DMS53 treated with DMSO at 0.1 percent for 48 hours (cell line): ENCODE data around the gene BTBD9.
"Not testable (repeated sequence)": the region's sequence is repeated elsewhere in the genome, so short reads cannot be mapped to it uniquely, and the experiment has no call there.

Source experiments
- DNase-seq: peaks from one replicate; lab custom pipeline; 2025; ENCODE audit not compliant: unreplicated experiment; lab: John Stamatoyannopoulos, UW

Gene BTBD9

GRCh38 chr6:38649744-38650143 is 10.0 kb upstream of the BTBD9 start:
- DNase-seq = no peak

GRCh38 chr6:38648629-38649028 is 8.9 kb upstream of the BTBD9 start:
- no peak for DNase-seq

GRCh38 chr6:38646166-38646878 is 6.6 kb upstream of the BTBD9 start:
- no peak for DNase-seq

- DNase-seq = no peak
Measured at GRCh38 chr6:38644951-38645350, 5.2 kb upstream of the BTBD9 start.

DNA sequence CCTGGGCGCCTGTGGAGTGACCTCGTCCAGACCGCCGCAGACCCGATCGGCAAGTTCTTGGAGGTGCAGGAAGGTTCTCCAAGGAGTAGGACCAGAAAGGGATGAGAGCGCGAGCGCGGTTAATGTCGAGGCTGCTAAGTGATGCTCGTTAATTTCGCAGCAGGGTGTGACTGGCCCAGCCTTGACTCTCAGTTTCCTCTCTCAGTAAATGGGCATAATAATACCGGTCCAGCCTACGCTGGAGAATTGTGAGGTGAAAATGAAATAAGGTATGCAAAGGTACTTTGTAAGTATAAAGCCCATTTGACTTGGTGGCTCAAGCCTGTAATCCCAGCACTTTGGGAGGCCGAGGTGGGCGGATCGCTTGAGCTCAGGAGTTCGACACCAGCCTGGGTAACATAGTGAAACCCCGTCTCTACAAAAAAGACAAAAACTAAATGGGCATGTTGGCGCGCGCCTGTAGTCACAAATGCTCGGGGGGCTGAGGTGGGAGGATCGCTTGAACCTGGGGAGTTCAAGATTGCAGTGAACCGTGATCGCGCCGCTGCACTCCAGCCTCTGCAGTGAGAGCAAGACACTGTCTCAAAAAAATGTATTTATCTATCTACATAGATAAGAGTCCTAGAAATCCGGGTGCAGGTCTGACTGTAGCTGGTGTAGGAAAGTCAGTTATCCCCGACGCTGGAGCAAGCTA is 634 bp upstream of the BTBD9 start:
- no peak for DNase-seq

DNA sequence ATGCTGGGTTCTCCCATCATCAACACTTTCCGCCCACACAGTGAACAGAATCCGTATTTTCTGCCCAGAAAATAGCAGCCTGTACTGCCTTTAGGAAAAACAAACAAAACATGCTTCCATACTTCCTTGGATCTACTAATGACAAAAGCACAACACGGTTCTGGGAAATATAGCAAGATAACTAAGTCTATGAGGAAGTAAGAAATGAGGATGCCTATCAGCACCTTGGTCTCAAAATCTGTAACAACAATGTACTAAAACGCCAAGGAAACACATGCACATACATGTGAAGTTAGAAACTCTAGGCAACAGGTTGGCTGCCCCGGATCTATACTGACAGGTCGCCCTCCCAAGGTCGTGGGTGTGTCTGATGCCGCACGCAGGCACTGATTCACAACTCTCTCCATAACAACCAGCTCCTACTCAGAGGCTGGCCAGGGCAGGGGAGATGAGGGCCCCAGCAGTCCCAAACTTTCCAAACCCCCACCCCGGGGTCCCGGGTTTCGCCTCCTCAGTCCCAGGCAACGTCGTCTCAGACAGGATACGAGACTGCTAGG is 710 bp downstream of the BTBD9 start:
- DNase-seq = no peak

GRCh38 chr6:38637756-38638155 is 2.0 kb downstream of the BTBD9 start:
- DNase-seq = no peak

GRCh38 chr6:38636027-38636426 is 3.7 kb downstream of the BTBD9 start:
- DNase-seq = no peak

- DNase-seq = no peak
Measured at GRCh38 chr6:38634518-38634917, 5.2 kb downstream of the BTBD9 start.

DNA sequence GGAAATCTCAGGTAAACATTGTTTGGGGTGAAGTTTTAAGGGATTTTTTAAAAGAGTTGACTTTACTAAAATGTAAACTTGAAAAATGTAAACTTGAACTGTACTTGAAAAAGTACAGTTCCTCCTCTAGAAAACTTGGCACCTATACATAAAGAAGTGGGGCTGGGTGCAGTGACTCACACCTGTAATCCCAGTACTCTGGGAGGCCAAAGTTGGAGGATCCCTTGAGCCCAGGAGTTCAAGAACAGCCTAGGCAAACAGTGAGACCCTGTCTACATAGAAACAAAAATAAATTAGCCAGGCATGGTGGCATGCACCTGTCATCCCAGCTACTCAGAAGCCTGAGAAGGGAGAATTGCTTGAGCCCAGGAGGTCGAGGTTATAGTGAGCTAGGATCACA is 7.2 kb downstream of the BTBD9 start:
- DNase-seq = no peak

DNA sequence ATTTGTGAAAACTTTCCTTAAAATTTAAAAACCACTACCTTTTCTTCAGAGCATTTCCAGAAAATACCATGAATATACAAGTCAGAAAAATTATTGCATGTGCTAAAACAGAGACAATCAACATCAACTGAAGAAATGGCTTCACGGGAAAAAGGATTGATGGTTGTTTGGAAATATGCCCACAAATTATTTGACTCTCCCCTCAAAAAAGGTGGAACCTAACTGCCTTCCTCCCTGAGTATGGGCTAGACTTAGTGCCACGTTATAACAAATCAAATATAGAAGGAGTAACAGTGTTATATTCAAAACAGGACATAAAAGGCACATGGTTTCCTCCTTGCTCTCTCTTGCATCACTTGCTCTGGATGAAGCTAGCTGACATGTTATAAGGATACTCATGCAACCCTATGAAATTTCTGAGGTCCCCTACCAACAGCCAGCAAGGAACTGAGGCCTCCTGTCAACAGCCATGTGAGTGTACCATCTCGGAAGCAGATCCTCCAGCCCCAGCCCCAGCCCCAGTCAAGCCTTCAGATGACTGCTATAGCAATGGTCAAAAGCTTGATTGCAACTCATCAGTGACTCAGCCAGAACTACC is 8.4 kb downstream of the BTBD9 start:
- DNase-seq = no peak

DNA sequence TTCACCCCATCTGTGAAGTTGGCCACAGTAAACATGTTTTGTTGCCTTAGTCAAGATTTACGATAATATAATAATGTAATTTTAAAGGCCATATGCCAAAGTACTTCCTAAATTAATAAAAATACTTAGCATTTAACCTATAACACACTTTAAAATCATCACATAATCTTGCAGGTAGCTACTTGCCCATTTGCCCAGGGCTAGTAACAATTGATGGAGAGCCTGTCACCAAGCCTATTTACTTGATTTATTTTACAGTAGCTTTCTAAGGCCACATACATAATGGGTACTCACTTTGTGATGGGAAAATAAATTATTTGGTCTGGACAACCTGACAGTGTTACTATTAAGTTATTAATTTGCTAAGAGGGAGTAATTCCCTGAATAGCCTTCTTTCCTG is 14.5 kb downstream of the BTBD9 start:
- DNase-seq = no peak

DNA sequence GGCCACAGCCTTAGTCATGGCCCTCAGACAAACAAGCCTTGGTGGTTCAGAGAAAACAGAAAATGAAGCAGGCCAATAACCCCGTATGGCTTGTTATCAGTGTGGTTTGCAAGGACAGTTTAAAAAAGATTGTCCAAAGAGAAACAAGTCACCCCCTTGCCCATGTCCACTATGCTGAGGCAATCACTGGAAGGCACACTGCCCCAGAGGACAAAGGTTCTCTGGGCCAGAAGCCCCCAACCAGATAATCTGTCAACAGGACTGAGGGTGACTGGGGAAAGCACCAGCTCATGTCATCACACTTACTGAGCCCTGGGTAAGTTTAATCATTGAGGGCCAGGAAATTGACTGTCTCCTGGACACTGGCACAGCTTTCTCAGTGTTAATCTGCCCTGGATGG is 20.4 kb downstream of the BTBD9 start:
- not testable (repeated sequence) for DNase-seq

DNA sequence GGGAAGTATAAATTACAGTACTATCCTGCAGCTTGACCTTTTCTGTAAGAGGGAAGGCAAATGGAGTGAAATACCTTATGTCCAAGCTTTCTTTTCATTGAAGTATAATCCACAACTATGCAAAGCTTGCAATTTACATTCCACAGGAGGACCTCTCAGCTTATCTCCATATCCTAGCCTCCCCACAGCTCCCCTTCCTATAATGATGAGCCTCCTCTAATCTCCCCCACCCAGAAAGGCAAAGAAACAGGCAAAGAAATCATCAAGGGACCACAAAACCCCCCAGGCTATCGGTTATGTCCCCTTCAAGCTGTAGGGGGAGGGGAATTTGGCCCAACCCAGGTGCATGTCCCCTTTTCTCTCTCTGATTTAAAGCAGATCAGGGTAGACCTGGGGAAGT is 21.4 kb downstream of the BTBD9 start:
- DNase-seq = not testable (repeated sequence)

GRCh38 chr6:38617856-38618255 is 21.9 kb downstream of the BTBD9 start:
- DNase-seq = no peak

DNA sequence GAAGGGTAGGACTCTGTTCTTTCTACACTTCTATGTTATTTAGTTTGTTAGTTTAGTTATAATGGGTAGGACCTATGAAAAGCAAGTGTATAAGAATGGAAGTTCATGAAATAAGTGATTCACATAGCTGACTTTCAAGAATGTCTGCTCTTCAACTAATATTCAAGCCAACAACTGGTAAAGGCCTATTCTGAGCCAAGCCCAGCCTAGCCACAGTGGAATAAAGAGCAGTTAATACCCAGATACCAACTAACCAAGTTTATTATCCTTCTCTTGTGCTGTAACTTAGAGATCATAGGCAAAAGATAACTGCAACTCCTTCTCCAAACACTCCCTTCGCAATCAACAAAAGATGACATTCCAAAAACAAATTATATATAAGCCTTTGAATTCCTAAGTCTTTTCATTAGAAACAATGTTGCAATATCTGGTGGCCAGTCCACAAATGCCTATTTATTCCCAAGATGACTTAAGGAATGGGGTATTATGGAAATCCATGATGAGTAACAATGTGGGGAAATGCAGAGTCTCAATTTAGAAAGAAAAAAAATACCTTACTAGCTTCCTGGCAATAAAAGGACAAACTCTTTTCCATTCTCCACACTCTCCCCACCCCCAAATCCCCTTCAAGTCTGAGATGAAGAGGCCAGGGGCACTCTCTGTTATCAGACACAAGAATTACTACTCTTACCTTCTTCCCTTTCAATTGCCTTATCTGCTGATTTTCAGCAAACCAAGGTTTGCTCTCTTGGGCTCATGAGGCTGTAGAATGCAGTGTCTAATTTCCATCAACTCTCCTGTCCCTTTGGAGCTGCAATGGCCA is 27.4 kb downstream of the BTBD9 start:
- DNase-seq = no peak

DNA sequence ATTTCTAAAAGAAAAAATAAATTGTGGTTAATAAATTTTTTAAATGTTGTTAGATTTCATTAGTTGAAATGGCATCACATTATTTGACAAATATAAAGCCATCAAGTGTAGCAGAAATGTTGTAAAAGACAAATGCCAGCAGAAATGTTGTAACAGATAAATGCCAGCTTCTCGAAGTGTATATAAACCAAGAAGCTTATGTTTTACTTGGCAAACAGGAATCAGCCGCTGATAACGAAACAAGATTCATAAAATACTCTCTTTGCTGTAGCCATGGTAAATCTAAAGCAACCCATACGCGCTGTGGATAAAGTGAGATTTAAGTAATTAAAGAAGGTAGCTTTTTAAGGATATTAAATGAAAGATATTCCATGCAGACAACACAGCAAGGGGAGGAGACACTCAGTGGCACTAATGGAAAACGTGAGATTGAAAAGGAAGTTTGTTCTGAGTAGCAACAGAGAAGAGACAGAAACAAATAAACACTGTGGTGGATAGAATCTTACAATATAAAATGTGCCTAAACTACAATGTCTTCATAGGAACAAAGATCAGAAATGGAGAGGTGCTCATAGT is 29.6 kb downstream of the BTBD9 start:
- no peak for DNase-seq

GRCh38 chr6:38604700-38605099 is 35.0 kb downstream of the BTBD9 start:
- DNase-seq = peak; percentile 77

- no peak for DNase-seq
Measured at GRCh38 chr6:38603966-38604365, 35.8 kb downstream of the BTBD9 start.

GRCh38 chr6:38603496-38603895 is 36.2 kb downstream of the BTBD9 start:
- no peak for DNase-seq
